Trophoblast cell (in vitro differentiated cells and primary cell): ENCODE measurements around the gene IL10.

Experiments used
- DNase-seq, 2 donors: peaks; one replicate each; pipeline ENCODE4 v3.0.0-alpha.2; 2016
- H2AFZ ChIP-seq: 2 replicates; pipeline ENCODE4 v1.6.1; 2013; ENCODE audit warnings: low read length, moderate library complexity, mild to moderate bottlenecking; ENCODE audit not compliant: insufficient read depth, poor library complexity
- H2AK5ac ChIP-seq: 2 replicates; pipeline ENCODE4 v1.6.1; 2013; ENCODE audit warnings: mild to moderate bottlenecking, low read length
- H2BK120ac ChIP-seq: 2 replicates; pipeline ENCODE4 v1.6.1; 2013; ENCODE audit warnings: low read length, mild to moderate bottlenecking, moderate library complexity; ENCODE audit not compliant: insufficient read depth, poor library complexity
- H2BK12ac ChIP-seq: 2 replicates; pipeline ENCODE4 v1.6.1; 2013; ENCODE audit warnings: mild to moderate bottlenecking, low read length, moderate library complexity
- H2BK5ac ChIP-seq: 2 replicates; pipeline ENCODE4 v1.6.1; 2013; ENCODE audit warnings: low read length, low read depth, moderate library complexity, mild to moderate bottlenecking; ENCODE audit not compliant: poor library complexity
- H3K14ac ChIP-seq: 2 replicates; pipeline ENCODE4 v1.6.1; 2013; ENCODE audit warnings: mild to moderate bottlenecking, low read length
- H3K18ac ChIP-seq: 2 replicates; pipeline ENCODE4 v1.6.1; 2013; ENCODE audit warnings: mild to moderate bottlenecking, low read length
- H3K23ac ChIP-seq: 2 replicates; pipeline ENCODE4 v1.6.1; 2013; ENCODE audit warnings: low read length
- H3K27ac ChIP-seq: 2 replicates; pipeline ENCODE4 v1.5.1; 2013; ENCODE audit warnings: low read depth, mild to moderate bottlenecking, inconsistent platforms, low read length, moderate library complexity
- H3K27me3 ChIP-seq: 2 replicates; pipeline ENCODE4 v1.6.1; 2013; ENCODE audit warnings: inconsistent platforms, mild to moderate bottlenecking, low read length, moderate library complexity; ENCODE audit not compliant: insufficient read depth
- H3K36me3 ChIP-seq, 2 experiments: 1 replicate in 1 of 2; 2 replicates in 1 of 2; pipeline ENCODE4 v1.6.1; 2013; ENCODE audit warnings: low read length in 2 of 2, mild to moderate bottlenecking in 2 of 2, moderate library complexity in 1 of 2; ENCODE audit not compliant: insufficient read depth in 2 of 2, control insufficient read depth in 1 of 2
- H3K4ac ChIP-seq: 2 replicates; pipeline ENCODE4 v1.6.1; 2013; ENCODE audit warnings: low read depth, mild to moderate bottlenecking, low read length, moderate library complexity
- H3K4me1 ChIP-seq, 2 experiments: 1 replicate in 1 of 2; 2 replicates in 1 of 2; pipeline ENCODE4 v1.6.1; 2013; ENCODE audit warnings: low read length in 2 of 2, mild to moderate bottlenecking in 2 of 2, moderate library complexity in 1 of 2; ENCODE audit not compliant: insufficient read depth in 2 of 2, control insufficient read depth in 1 of 2
- H3K4me2 ChIP-seq: 2 replicates; pipeline ENCODE4 v1.6.1; 2013; ENCODE audit warnings: inconsistent platforms, mild to moderate bottlenecking, low read length, moderate library complexity
- H3K4me3 ChIP-seq: 2 replicates; pipeline ENCODE4 v1.5.1; 2013; ENCODE audit warnings: mild to moderate bottlenecking, low read depth, low read length, inconsistent platforms
- H3K79me1 ChIP-seq: one replicate; pipeline ENCODE4 v1.6.1; 2013; ENCODE audit warnings: low read length
- H3K79me2 ChIP-seq: 2 replicates; pipeline ENCODE4 v1.6.1; 2013; ENCODE audit warnings: low read length, mild to moderate bottlenecking; ENCODE audit not compliant: control insufficient read depth, insufficient read depth, poor library complexity
- H3K9ac ChIP-seq: 2 replicates; pipeline ENCODE4 v1.6.1; 2013; ENCODE audit warnings: mild to moderate bottlenecking, low read length
- H3K9me3 ChIP-seq: 2 replicates; pipeline ENCODE4 v1.6.1; 2013; ENCODE audit warnings: low read depth, mild to moderate bottlenecking, control low read depth, inconsistent platforms, low read length; ENCODE audit not compliant: insufficient read depth
- H4K12ac ChIP-seq: 2 replicates; pipeline ENCODE4 v1.6.1; 2013; ENCODE audit warnings: low read depth, mild to moderate bottlenecking, low read length, moderate library complexity
- H4K8ac ChIP-seq: 2 replicates; pipeline ENCODE4 v1.6.1; 2013; ENCODE audit warnings: low read depth, mild to moderate bottlenecking, low read length, moderate library complexity
- H4K91ac ChIP-seq: one replicate; pipeline ENCODE4 v1.6.1; 2013; ENCODE audit warnings: low read depth, mild to moderate bottlenecking, low read length, moderate library complexity
- WGBS: extraction: QIAGEN DNeasy Blood & Tissue Kit; methylation state at CpG from one replicate; pipeline ENCODE4 v1.1.7; 2013; ENCODE audit warnings: missing lambda C conversion rate; ENCODE audit not compliant: insufficient read length, insufficient coverage; ENCODE audit errors: extremely low coverage; 5-methylcytosine and 5-hydroxymethylcytosine counted together

The IL10 gene

GRCh38 chr1:206793620-206794019 is 21.3 kb upstream of the IL10 start:
- Histone ChIP-seq H3K18ac (no peak overlapping the region), H4K12ac (no peak overlapping the region), H4K91ac (no peak overlapping the region), H3K23ac (no peak overlapping the region), H3K79me2 (no peaks in the 10 kb centered on the region), H2BK5ac (no peak overlapping the region), H3K14ac (no peak overlapping the region), H2AK5ac (no peak overlapping the region), H4K8ac (no peak overlapping the region), H3K36me3 (no peaks in the 10 kb centered on the region), H3K4me2 (no peak overlapping the region), H3K27ac (no peak overlapping the region), H3K9me3 (no peaks in the 10 kb centered on the region), H3K79me1 (no peaks in the 10 kb centered on the region), H2BK120ac (no peak overlapping the region), H3K4me3 (no peak overlapping the region), H3K27me3 (peaks cover 2% of the 10 kb centered on the region), H3K4me1 (no peaks in the 10 kb centered on the region), H3K9ac (no peak overlapping the region), H3K4ac (no peak overlapping the region), H2AFZ (no peak overlapping the region), H2BK12ac (no peak overlapping the region)
- no peak for DNase-seq
- WGBS, result no CpG with 5 or more reads among the region's 7 CpGs

GRCh38 chr1:206792939-206793607 is 20.8 kb upstream of the IL10 start:
- H2BK12ac ChIP-seq, result no peak overlapping the region
- DNase-seq, result no peak

GRCh38 chr1:206790502-206791250 is 18.4 kb upstream of the IL10 start:
- H3K4ac ChIP-seq, result no peak overlapping the region
- H2AK5ac ChIP-seq, result no peak overlapping the region
- DNase-seq, result peak in 1 of 2 donors; percentile 28
- H3K27ac ChIP-seq, result no peak overlapping the region
- no CpG with 5 or more reads among the region's 11 CpGs for WGBS
- no peak overlapping the region for H3K9ac ChIP-seq
- H3K27me3 ChIP-seq, result peaks cover 2% of the 10 kb centered on the region
- H3K18ac ChIP-seq, result no peak overlapping the region
- no peak overlapping the region for H2BK5ac ChIP-seq
- H2BK120ac ChIP-seq, result no peak overlapping the region
- no peaks in the 10 kb centered on the region for H3K36me3 ChIP-seq
- H3K79me1 ChIP-seq, result no peaks in the 10 kb centered on the region
- no peak overlapping the region for H4K8ac ChIP-seq
- no peak overlapping the region for H4K91ac ChIP-seq
- H3K14ac ChIP-seq, result no peak overlapping the region
- no peak overlapping the region for H3K4me3 ChIP-seq
- no peak overlapping the region for H3K4me2 ChIP-seq
- H4K12ac ChIP-seq, result no peak overlapping the region
- no peak overlapping the region for H2AFZ ChIP-seq
- no peak overlapping the region for H2BK12ac ChIP-seq
- no peaks in the 10 kb centered on the region for H3K4me1 ChIP-seq
- no peaks in the 10 kb centered on the region for H3K79me2 ChIP-seq
- no peak overlapping the region for H3K23ac ChIP-seq
- H3K9me3 ChIP-seq, result no peaks in the 10 kb centered on the region

More at GRCh38 chr1:206792939-206793607, 20.8 kb upstream of the IL10 start:
- no peak overlapping the region for H3K14ac ChIP-seq
- no peak overlapping the region for H3K4me2 ChIP-seq
- H3K18ac ChIP-seq, result no peak overlapping the region
- no peak overlapping the region for H2AFZ ChIP-seq
- no peaks in the 10 kb centered on the region for H3K36me3 ChIP-seq
- H3K4me1 ChIP-seq, result no peaks in the 10 kb centered on the region
- H2BK5ac ChIP-seq, result no peak overlapping the region
- WGBS, result no CpG with 5 or more reads among the region's 16 CpGs
- H3K9ac ChIP-seq, result no peak overlapping the region
- H4K12ac ChIP-seq, result no peak overlapping the region
- no peak overlapping the region for H2BK120ac ChIP-seq
- H3K9me3 ChIP-seq, result no peaks in the 10 kb centered on the region
- no peak overlapping the region for H3K4ac ChIP-seq
- no peak overlapping the region for H3K4me3 ChIP-seq
- no peaks in the 10 kb centered on the region for H3K79me1 ChIP-seq
- H3K23ac ChIP-seq, result no peak overlapping the region
- no peaks in the 10 kb centered on the region for H3K79me2 ChIP-seq
- H2AK5ac ChIP-seq, result no peak overlapping the region
- peaks cover 2% of the 10 kb centered on the region for H3K27me3 ChIP-seq
- no peak overlapping the region for H3K27ac ChIP-seq
- no peak overlapping the region for H4K8ac ChIP-seq
- H4K91ac ChIP-seq, result no peak overlapping the region

GRCh38 chr1:206788487-206789050 is 16.3 kb upstream of the IL10 start:
- Histone ChIP-seq H3K4me2 (no peak overlapping the region), H3K18ac (no peak overlapping the region), H3K14ac (no peak overlapping the region), H3K27me3 (no peaks in the 10 kb centered on the region), H3K79me2 (no peaks in the 10 kb centered on the region), H2BK12ac (no peak overlapping the region), H4K12ac (no peak overlapping the region), H3K4me1 (peaks cover 0 to 3% of the 10 kb centered on the region in 2 experiments), H2BK5ac (no peak overlapping the region), H3K36me3 (no peaks in the 10 kb centered on the region), H2AFZ (no peak overlapping the region), H3K4ac (no peak overlapping the region), H3K27ac (no peak overlapping the region), H2AK5ac (no peak overlapping the region), H3K4me3 (no peak overlapping the region), H3K79me1 (no peaks in the 10 kb centered on the region), H3K9me3 (no peaks in the 10 kb centered on the region), H3K9ac (no peak overlapping the region), H3K23ac (no peak overlapping the region), H4K8ac (no peak overlapping the region), H2BK120ac (no peak overlapping the region), H4K91ac (no peak overlapping the region)
- no CpG with 5 or more reads among the region's 3 CpGs for WGBS
- DNase-seq, result peak in 1 of 2 donors; percentile 41
